GM12872 (cell line): ENCODE measurements around the gene KRTAP5-2.
A peak's percentile ranks its signal among the peaks of the same experiment; 100 is the strongest.
"Not testable (repeated sequence)": the region's sequence is repeated elsewhere in the genome, so short reads cannot be mapped to it uniquely, and the experiment has no call there.

Source experiments
- CTCF ChIP-seq: IDR thresholded peaks from 3 replicates; pipeline ENCODE4 v1.5.1; 2011; ENCODE audit warnings: low read depth, mild to moderate bottlenecking, low read length, moderate library complexity; ENCODE audit not compliant: insufficient read depth

Gene KRTAP5-2

GRCh38 chr11:1586699-1587098, 11.4 kb downstream of the KRTAP5-2 start:
- no peak for TF ChIP-seq CTCF

- TF ChIP-seq CTCF, result not testable (repeated sequence)
Observed at GRCh38 chr11:1584661-1585370, 13.3 kb downstream of the KRTAP5-2 start, which contains the start of gene KRTAP5-1. Gene KRTAP5-1 (minus strand): TSS chr11:1585283. CDS start chr11:1585249, 34 bp downstream.

- no peak for TF ChIP-seq CTCF
Observed at GRCh38 chr11:1581976-1582375, 16.1 kb downstream of the KRTAP5-2 start.

- no peak for TF ChIP-seq CTCF
Observed at GRCh38 chr11:1576825-1577224, 21.3 kb downstream of the KRTAP5-2 start.

- TF ChIP-seq CTCF, result no peak
Observed at GRCh38 chr11:1574933-1575242, 23.2 kb downstream of the KRTAP5-2 start.

- TF ChIP-seq CTCF, result peak; percentile 82
Observed at GRCh38 chr11:1574238-1574932, 23.7 kb downstream of the KRTAP5-2 start.

- TF ChIP-seq CTCF, result no peak
Observed at GRCh38 chr11:1573903-1574237, 24.2 kb downstream of the KRTAP5-2 start.
